B cell (primary cell): ENCODE results near the gene TBCCD1. TPM values are rescaled to one million over a fixed set of nuclear protein-coding genes. Genes with fewer than 3 reads are reported as not detected.

ENCODE experiments used
- ATAC-seq: fragments of 200-7000 bp; cut with Tn5 transposase; one replicate; pipeline ENCODE4 v1.10.0; 2021; ENCODE audit warnings: low read depth, mild to moderate bottlenecking, moderate number of reproducible peaks, moderate library complexity
- CTCF ChIA-PET: fragments of 350-600 bp; sonication (Branson Sonifier 250); formaldehyde crosslinking; loops from one replicate; lab custom pipeline; 2021; ENCODE audit warnings: antibody characterized with exemption, inconsistent platforms; lab: Charles Lee
- POLR2A ChIA-PET: fragments of 350-600 bp; sonication (Branson Sonifier 250); formaldehyde crosslinking; loops from one replicate; lab custom pipeline; 2021; ENCODE audit warnings: antibody characterized with exemption; lab: Charles Lee
- DNase-seq: peaks from one replicate; pipeline ENCODE4 v3.0.0; 2013
- H2AFZ ChIP-seq: 2 replicates; pipeline ENCODE4 v1.6.1; 2012; ENCODE audit warnings: mild to moderate bottlenecking, low read depth, low read length; ENCODE audit not compliant: insufficient read depth, poor library complexity, severe bottlenecking
- H3K27ac ChIP-seq, 2 donors: 1 replicate in 1 of 2; 2 replicates in 1 of 2; pipeline ENCODE4 v1.5.1; 2012 to 2013; ENCODE audit warnings: low read length in 2 of 2, mild to moderate bottlenecking in 2 of 2, moderate library complexity in 1 of 2
- H3K27me3 ChIP-seq, 4 experiments: fragments of 200-600 bp in 1 of 4; sonication (generic) in 1 of 4; replicated peaks in 1 of 4; 1 replicate in 2 of 4; 2 replicates in 2 of 4; pipeline versions ENCODE4 v1.6.1 to v1.7.0; 2013 to 2016; ENCODE audit warnings: low read length in 3 of 4, mild to moderate bottlenecking in 2 of 4, mixed read lengths in 1 of 4, moderate library complexity in 1 of 4; ENCODE audit not compliant: insufficient read depth in 4 of 4, control insufficient read depth in 3 of 4; ENCODE audit errors: control extremely low read depth in 1 of 4
- H3K36me3 ChIP-seq, 2 experiments: replicated peaks in 1 of 2; 1 replicate in 1 of 2; 2 replicates in 1 of 2; pipeline versions ENCODE4 v1.6.1 to v1.7.1; 2013; ENCODE audit warnings: low read length in 1 of 2; ENCODE audit not compliant: insufficient read depth in 2 of 2, control insufficient read depth in 1 of 2; ENCODE audit errors: control extremely low read depth in 1 of 2, extremely low read depth in 1 of 2
- H3K4me1 ChIP-seq, 2 donors: fragments of 200-600 bp in 1 of 2; sonication (generic) in 1 of 2; 1 replicate in 1 of 2; 2 replicates in 1 of 2; pipeline versions ENCODE4 v1.5.1 to v1.6.1; 2013 to 2017; ENCODE audit warnings: low read length in 2 of 2; ENCODE audit not compliant: control insufficient read depth in 2 of 2, insufficient read depth in 2 of 2
- H3K4me2 ChIP-seq: replicated peaks from 2 replicates; pipeline ENCODE3; 2012; ENCODE audit warnings: mild to moderate bottlenecking, low read depth, low read length; ENCODE audit not compliant: poor library complexity, severe bottlenecking
- H3K4me3 ChIP-seq, 5 experiments: fragments of 200-600 bp in 1 of 5; sonication (generic) in 1 of 5; 1 replicate in 3 of 5; 2 replicates in 2 of 5; pipeline versions ENCODE4 v1.5.1 to v1.7.0; 2011 to 2016; ENCODE audit warnings: low read length in 4 of 5, mild to moderate bottlenecking in 4 of 5, low read depth in 2 of 5, control low read depth in 1 of 5, moderate library complexity in 1 of 5; ENCODE audit not compliant: insufficient read depth in 1 of 5; ENCODE audit errors: control extremely low read depth in 1 of 5, extremely low read depth in 1 of 5
- H3K79me2 ChIP-seq: fragments of 200-600 bp; sonication (generic); one replicate; pipeline ENCODE4 v1.6.0; 2016; ENCODE audit warnings: low read length; ENCODE audit not compliant: control insufficient read depth, insufficient read depth
- H3K9ac ChIP-seq: fragments of 200-600 bp; sonication (generic); 2 replicates; pipeline ENCODE4 v1.6.1; 2017; ENCODE audit warnings: mild to moderate bottlenecking, low read length, moderate library complexity
- H3K9me3 ChIP-seq, 3 donors: one replicate each; pipeline versions ENCODE4 v1.6.1 to v1.7.1; 2013; ENCODE audit warnings: low read length in 2 of 3; ENCODE audit not compliant: control insufficient read depth in 2 of 3, insufficient read depth in 1 of 3; ENCODE audit errors: control extremely low read depth in 1 of 3
- H4K20me1 ChIP-seq: 2 replicates; pipeline ENCODE4 v1.6.0; 2012; ENCODE audit warnings: mild to moderate bottlenecking, low read length; ENCODE audit not compliant: insufficient read depth, control insufficient read depth, poor library complexity, severe bottlenecking
- H3K27ac Mint-ChIP-seq: one replicate; pipeline ENCODE4 v1.8.0; 2021; ENCODE audit warnings: mixed read lengths
- H3K27me3 Mint-ChIP-seq: one replicate; pipeline ENCODE4 v1.8.0; 2021; ENCODE audit warnings: mixed read lengths
- H3K4me1 Mint-ChIP-seq: one replicate; pipeline ENCODE4 v1.8.0; 2021; ENCODE audit warnings: mixed read lengths
- H3K4me3 Mint-ChIP-seq: one replicate; pipeline ENCODE4 v1.8.0; 2021; ENCODE audit warnings: mixed read lengths
- H3K9me3 Mint-ChIP-seq: one replicate; pipeline ENCODE4 v1.8.0; 2022; ENCODE audit warnings: mixed read lengths; ENCODE audit not compliant: insufficient read depth
- CTCF ChIP-seq: fragments of 200-600 bp; IDR thresholded peaks from one replicate; pipeline ENCODE4 v1.8.0; 2022; ENCODE audit warnings: antibody characterized with exemption, mild to moderate bottlenecking
- EZH2 ChIP-seq: IDR thresholded peaks from 2 replicates; pipeline ENCODE4 v1.6.1; 2012; ENCODE audit warnings: borderline replicate concordance, low read depth, mild to moderate bottlenecking, moderate library complexity, low read length; ENCODE audit not compliant: insufficient read depth, poor library complexity, severe bottlenecking
- WGBS: methylation state at CpG from one replicate; pipeline ENCODE4 v1.1.5; 2013; ENCODE audit warnings: missing lambda C conversion rate; ENCODE audit not compliant: insufficient coverage; 5-methylcytosine and 5-hydroxymethylcytosine counted together
- intact Hi-C: fragments of 100-400 bp; cut with micrococcal nuclease; formaldehyde crosslinking; loops from one replicate; pipeline ENCODE4 v1.10.0; 2022
- polyA minus RNA-seq: library from RNA; depleted of rRNA, polyadenylated mRNA; stranded (reverse); fragments of >200 nt; gene quantifications from 2 replicates; pipeline ENCODE4 v1.2.3, GENCODE V29; 2012
- polyA plus RNA-seq: library from polyadenylated mRNA; depleted of rRNA; stranded (reverse); fragments of >200 nt; gene quantifications from 2 replicates; pipeline ENCODE4 v1.2.3, GENCODE V29; 2012
- total RNA-seq, 2 donors: library from RNA; stranded (reverse); fragments of 120-200 nt in 1 of 2; gene quantifications; 1 replicate in 1 of 2; 2 replicates in 1 of 2; pipeline versions ENCODE4 v1.2.3 to v1.2.4, GENCODE V29; 2013 to 2022

Gene TBCCD1
- 17.3 and 21.4 TPM in 2 replicates for total RNA-seq
- 18.2 TPM for total RNA-seq (2013)
- polyA plus RNA-seq = 12.5 and 15.9 TPM in 2 replicates
- 10.5 and 13.7 TPM in 2 replicates for polyA minus RNA-seq

- intact Hi-C loops = loop anchor here (1.0 kb wide), 3 partner anchors 86 to 629 kb away; partner anchors contain the start of gene TRA2B
- Histone ChIP-seq H3K4me2 (peak within 1 kb of the TSS; percentile 84), H3K9ac (peak within 1 kb of the TSS; percentile 94), H3K4me3 (peak within 1 kb of the TSS; percentile 71 to 99 (median 90)), H4K20me1 (no peaks in the 10 kb centered on the region), H3K36me3 (peaks cover 0 to 7% of the 10 kb centered on the region in 2 experiments), H3K27ac (peak within 1 kb of the TSS; percentile 84 to 95), H3K4me1 (peaks cover 28 to 39% of the 10 kb centered on the region in 2 donors), H2AFZ (peak within 1 kb of the TSS; percentile 92), H3K79me2 (peaks cover 39% of the 10 kb centered on the region), H3K27me3 (no peaks in the 10 kb centered on the region), H3K9me3 (no peaks in the 10 kb centered on the region)
- peak within 1 kb of the TSS; percentile 97 for H3K4me3 Mint-ChIP-seq
- POLR2A ChIA-PET = interaction anchor here (0.9 to 1.0 kb wide), 3 partner anchors 33 to 459 kb away, joined by 3 to 4 read pairs (median 3); partner anchors contain the start of gene EIF4A2
- H3K9me3 Mint-ChIP-seq = no peaks in the 10 kb centered on the region
- H3K27ac Mint-ChIP-seq = peak within 1 kb of the TSS; percentile 97
- H3K27me3 Mint-ChIP-seq = no peaks in the 10 kb centered on the region
- CTCF ChIA-PET = interaction anchor here (0.7 to 3.2 kb wide), 5 partner anchors 27 to 314 kb away, joined by 3 to 14 read pairs (median 5); no protein-coding TSS in a partner anchor
- under 1% methylated on average over 62 of the region's 66 CpGs for WGBS
- H3K4me1 Mint-ChIP-seq = peaks cover 57% of the 10 kb centered on the region
- peak; percentile 97 for DNase-seq
- ATAC-seq = peak; percentile 51
- no peak for TF ChIP-seq EZH2
- no peak for TF ChIP-seq CTCF
These were observed at the start of gene TBCCD1 for GRCh38 chr3:186567072-186567921. TBCCD1 (minus strand) TSS chr3:186567339; CDS start chr3:186564329, 3,010 bp downstream.
